HepG2 (cell line): Measurements from ENCODE around the gene TMBIM4. TPM values are rescaled to one million over a fixed set of nuclear protein-coding genes. Genes with fewer than 3 reads are reported as not detected.
A peak's percentile ranks its signal among the peaks of the same experiment; 100 is the strongest.

ENCODE experiments used
- ATAC-seq: fragments of 200-7000 bp; cut with Tn5 transposase; 3 replicates; pipeline ENCODE4 v1.9.1; 2020; ENCODE audit warnings: mild to moderate bottlenecking, moderate library complexity
- BruUV-seq: library from RNA; stranded (reverse); fragments of 400-500 nt; replicated peaks from 2 replicates; lab custom pipeline; 2021; lab: Mats Ljungman, UMichigan
- CTCF ChIA-PET: fragments of 300-600 bp; formaldehyde crosslinking; extraction: SDS; loops from one replicate; lab custom pipeline; 2021; ENCODE audit warnings: low total read pairs, inconsistent platforms, low intra/inter-chr PET ratio; lab: Yijun Ruan, JAX
- POLR2A ChIA-PET: fragments of 350-600 bp; sonication (Branson Sonifier 250); formaldehyde crosslinking; loops from one replicate; lab custom pipeline; 2020; ENCODE audit warnings: antibody characterized with exemption, inconsistent platforms; lab: Yijun Ruan, JAX
- DNase-seq: peaks from one replicate; pipeline ENCODE4 v3.0.0-alpha.2; 2015; ENCODE audit warnings: low spot score
- FAIRE-seq: peaks from 3 replicates; lab custom pipeline; 2011; peaks lifted over from hg19 to GRCh38; lab: Jason Lieb, UNC
- H2AFZ ChIP-seq: one replicate; pipeline ENCODE4 v1.6.1; 2011; ENCODE audit warnings: low read length, inconsistent platforms
- H3K27ac ChIP-seq: fragments of 300-600 bp; 3 replicates; pipeline ENCODE4 v1.8.0; 2011; ENCODE audit warnings: mixed run types, mild to moderate bottlenecking, mixed read lengths, low read length, inconsistent platforms; ENCODE audit not compliant: insufficient read depth; ENCODE audit errors: extremely low read length
- H3K27me3 ChIP-seq, 2 experiments: fragments of 200-600 bp in 1 of 2; 2 replicates in 1 of 2; 3 replicates in 1 of 2; pipeline versions ENCODE4 v1.6.0 to v1.8.0; 2011; ENCODE audit warnings: low read length in 2 of 2, mild to moderate bottlenecking in 2 of 2, moderate library complexity in 2 of 2, inconsistent platforms in 1 of 2; ENCODE audit not compliant: insufficient read depth in 2 of 2, control insufficient read depth in 1 of 2
- H3K36me3 ChIP-seq, 2 experiments: fragments of 200-600 bp in 1 of 2; replicated peaks in 1 of 2; 2 replicates in 1 of 2; 3 replicates in 1 of 2; pipeline versions ENCODE4 v1.5.1 to v1.8.0; 2011; ENCODE audit warnings: low read length in 2 of 2, inconsistent platforms in 1 of 2; ENCODE audit not compliant: insufficient read depth in 2 of 2, control insufficient read depth in 1 of 2
- H3K4me1 ChIP-seq: 2 replicates; pipeline ENCODE4 v1.5.1; 2012; ENCODE audit warnings: low read length, inconsistent platforms; ENCODE audit not compliant: insufficient read depth
- H3K4me2 ChIP-seq: 2 replicates; pipeline ENCODE4 v1.6.0; 2011; ENCODE audit warnings: low read depth, low read length, inconsistent platforms
- H3K4me3 ChIP-seq, 3 experiments: fragments of 200-600 bp in 1 of 3; sonication (generic), shearing (Covaris generic) in 1 of 3; replicated peaks in 1 of 3; 2 replicates each; pipeline ENCODE4 v1.5.1; 2011 to 2016; ENCODE audit warnings: low read length in 3 of 3, inconsistent platforms in 2 of 3, low read depth in 2 of 3, mild to moderate bottlenecking in 2 of 3, control low read depth in 1 of 3, mixed read lengths in 1 of 3; ENCODE audit not compliant: insufficient read depth in 1 of 3
- H3K79me2 ChIP-seq: one replicate; pipeline ENCODE4 v1.6.1; 2011; ENCODE audit warnings: low read length, inconsistent platforms; ENCODE audit not compliant: insufficient read depth
- H3K9ac ChIP-seq: 2 replicates; pipeline ENCODE4 v1.6.0; 2011; ENCODE audit warnings: mild to moderate bottlenecking, low read depth, low read length, inconsistent platforms; ENCODE audit not compliant: insufficient read depth
- H3K9me3 ChIP-seq: 2 replicates; pipeline ENCODE4 v1.5.1; 2012; ENCODE audit warnings: mild to moderate bottlenecking, low read length
- H4K20me1 ChIP-seq: 2 replicates; pipeline ENCODE4 v1.6.0; 2011; ENCODE audit warnings: inconsistent platforms, mild to moderate bottlenecking, low read length, moderate library complexity; ENCODE audit not compliant: insufficient read depth
- CEBPB ChIP-seq: IDR thresholded peaks from 2 replicates; pipeline ENCODE4 v1.6.1; 2011; ENCODE audit warnings: low read depth, low read length, improper control_type of control experiment, borderline replicate concordance
- HMG20A ChIP-seq: IDR thresholded peaks from 2 replicates; pipeline ENCODE4 v1.6.1; 2016; ENCODE audit warnings: borderline replicate concordance
- KDM5A ChIP-seq: fragments of 200-600 bp; sonication (generic); IDR thresholded peaks from 2 replicates; pipeline ENCODE4 v1.7.0; 2018; ENCODE audit warnings: antibody characterized with exemption, mild to moderate bottlenecking, low read length, borderline replicate concordance
- SOX6 ChIP-seq, 2 experiments: fragments of 450-650 bp in 1 of 2; sonication (generic) in 1 of 2; formaldehyde crosslinking in 1 of 2; IDR thresholded peaks; 2 replicates each; pipeline versions ENCODE4 v1.4.0 to v1.6.1; 2017 to 2020; ENCODE audit warnings: antibody characterized with exemption in 1 of 2, mild to moderate bottlenecking in 1 of 2, missing genetic modification reagents in 1 of 2
- WGBS: methylation state at CpG from one replicate; pipeline ENCODE4 v1.1.6; 2017; ENCODE audit warnings: low lambda C conversion rate; 5-methylcytosine and 5-hydroxymethylcytosine counted together
- in situ Hi-C: cut with HindIII; loops from 2 replicates; pipeline ENCODE4 v1.10.0; 2017; ENCODE audit warnings: low pct_unique_long_range_greater_than_20kb; ENCODE audit not compliant: extremely low pct_ligation_motif_present
- intact Hi-C: fragments of 100-400 bp; cut with micrococcal nuclease; formaldehyde crosslinking; loops from one replicate; pipeline ENCODE4 v1.10.0; 2022; ENCODE audit not compliant: unreplicated experiment
- polyA plus RNA-seq, 8 experiments: library from polyadenylated mRNA; depleted of rRNA in 3 of 8; stranded (reverse) in 7 of 8; unstranded in 1 of 8; fragments of >200 nt; fragmentation: Illumina TruSeq in 4 of 8; extraction: Trizol in 4 of 8; gene quantifications; 2 replicates each; pipeline versions ENCODE4 v1.2.1 to v1.2.3, GENCODE V29; 2011 to 2016; ENCODE audit warnings: low read depth in 4 of 8, missing spikeins in 1 of 8, mixed read lengths in 1 of 8; ENCODE audit not compliant: insufficient read depth in 1 of 8
- total RNA-seq, 5 experiments: library from RNA; depleted of rRNA; stranded (reverse); fragments of >200 nt; fragmentation: Illumina TruSeq; extraction: Trizol; gene quantifications; 2 replicates each; pipeline ENCODE4 v1.2.3, GENCODE V29; 2016; ENCODE audit warnings: low read depth in 1 of 5
- TF ChIP-seq, protein P1 (sequence below): sonication (generic); formaldehyde crosslinking; IDR thresholded peaks from 2 replicates; pipeline ENCODE4 v1.5.0; 2020; ENCODE audit warnings: missing genetic modification reagents

TMBIM4 gene
- total and polyA plus RNA-seq, 2 of the 13 experiments (the other 11 are each of a cell fraction or from before 2014, with no cell fraction given), result 60.5 to 67.7 TPM

- in situ Hi-C loops (loop anchor here (25.0 kb wide), 2 partner anchors 499 to 1224 kb away; no protein-coding TSS in a partner anchor), intact Hi-C loops (no loop called here)
- Histone ChIP-seq H3K27me3 (no peaks in the 10 kb centered on the region), H3K4me3 (no peak overlapping the region), H3K79me2 (no peaks in the 10 kb centered on the region), H3K36me3 (no peaks in the 10 kb centered on the region), H2AFZ (no peak overlapping the region), H3K9ac (no peak overlapping the region), H3K4me1 (peaks cover 12% of the 10 kb centered on the region), H3K4me2 (no peak overlapping the region), H3K27ac (no peak overlapping the region), H3K9me3 (no peaks in the 10 kb centered on the region), H4K20me1 (no peaks in the 10 kb centered on the region)
- ATAC-seq, result no peak
- FAIRE-seq, result no peak
- no TSS peak for BruUV-seq
- no peak for DNase-seq
- peak; percentile 46; the same call in 1 of the 2 replicates for TF ChIP-seq CEBPB
- no peak for TF ChIP-seq KDM5A
- CTCF ChIA-PET, result no interaction called here
- POLR2A ChIA-PET, result no interaction called here
Measured at GRCh38 chr12:66111605-66112004, 58.2 kb downstream of the TMBIM4 start.

- no TSS peak for BruUV-seq
- Histone ChIP-seq H3K4me2 (no peak overlapping the region), H4K20me1 (no peaks in the 10 kb centered on the region), H3K4me1 (peaks cover 12% of the 10 kb centered on the region), H3K9me3 (no peaks in the 10 kb centered on the region), H3K27me3 (no peaks in the 10 kb centered on the region), H3K79me2 (no peaks in the 10 kb centered on the region), H3K9ac (no peak overlapping the region), H2AFZ (no peak overlapping the region), H3K4me3 (no peak overlapping the region), H3K27ac (no peak overlapping the region), H3K36me3 (no peaks in the 10 kb centered on the region)
- no peak for TF ChIP-seq HMG20A (CRISPR knock-in tag)
- no peak for TF ChIP-seq SOX6 (IDR thresholded peaks at IDR 0.05)
- no peak for TF ChIP-seq SOX6 (CRISPR knock-in tag; IDR thresholded peaks at IDR 0.05)
- TF ChIP-seq, protein P1, sequence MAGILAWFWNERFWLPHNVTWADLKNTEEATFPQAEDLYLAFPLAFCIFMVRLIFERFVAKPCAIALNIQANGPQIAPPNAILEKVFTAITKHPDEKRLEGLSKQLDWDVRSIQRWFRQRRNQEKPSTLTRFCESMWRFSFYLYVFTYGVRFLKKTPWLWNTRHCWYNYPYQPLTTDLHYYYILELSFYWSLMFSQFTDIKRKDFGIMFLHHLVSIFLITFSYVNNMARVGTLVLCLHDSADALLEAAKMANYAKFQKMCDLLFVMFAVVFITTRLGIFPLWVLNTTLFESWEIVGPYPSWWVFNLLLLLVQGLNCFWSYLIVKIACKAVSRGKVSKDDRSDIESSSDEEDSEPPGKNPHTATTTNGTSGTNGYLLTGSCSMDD (CRISPR knock-in tag), result no peak
- 46% methylated on average over 4 of the region's 4 CpGs for WGBS
- ATAC-seq (no peak), FAIRE-seq (no peak), DNase-seq (no peak)
- ChIA-PET POLR2A (no interaction called here), CTCF (no interaction called here)
- intact Hi-C loops, result no loop called here
- in situ Hi-C loops, result loop anchor here (10.0 to 25.0 kb wide), 3 partner anchors 497 to 1222 kb away; no protein-coding TSS in a partner anchor
Measured at GRCh38 chr12:66109056-66109455, 60.7 kb downstream of the TMBIM4 start.
